ENCODE data around the gene ECE1. TPM values are rescaled to one million over a fixed set of nuclear protein-coding genes. Genes with fewer than 3 reads are reported as not detected.

The ECE1 gene
- total RNA-seq, 1 donor from 2014 or later = 37.2 TPM

- peaks cover 28% of the 10 kb centered on the region for H3K4me1 Mint-ChIP-seq (ENCODE audit: unreplicated experiment)
- DNase-seq (ENCODE audit: extremely low spot score, unreplicated experiment) = no peak
- no peaks in the 10 kb centered on the region for H3K27me3 Mint-ChIP-seq
- no peak overlapping the region for H3K4me3 Mint-ChIP-seq
- no peaks in the 10 kb centered on the region for H3K9me3 Mint-ChIP-seq
- TF ChIP-seq CTCF (conservative IDR thresholded peaks at IDR 0.05) = no peak
- no peaks in the 10 kb centered on the region for H3K36me3 Mint-ChIP-seq
- no peak overlapping the region for H3K27ac Mint-ChIP-seq
These were observed 8.7 kb upstream of the ECE1 start for GRCh38 chr1:21298981-21299391.

- no peak for DNase-seq (ENCODE audit: extremely low spot score, unreplicated experiment)
- Mint-ChIP-seq H3K36me3 (no peaks in the 10 kb centered on the region), H3K27ac (no peak overlapping the region), H3K27me3 (no peaks in the 10 kb centered on the region), H3K4me1 (ENCODE audit: unreplicated experiment) (peaks cover 35% of the 10 kb centered on the region), H3K4me3 (no peak overlapping the region), H3K9me3 (no peaks in the 10 kb centered on the region)
- TF ChIP-seq CTCF (conservative IDR thresholded peaks at IDR 0.05) = no peak
These were observed 7.7 kb upstream of the ECE1 start for GRCh38 chr1:21297975-21298374.

- no peak overlapping the region for H3K27ac Mint-ChIP-seq
- H3K4me1 Mint-ChIP-seq (ENCODE audit: unreplicated experiment) = peaks cover 41% of the 10 kb centered on the region
- no peak for DNase-seq (ENCODE audit: extremely low spot score, unreplicated experiment)
- H3K36me3 Mint-ChIP-seq = no peaks in the 10 kb centered on the region
- TF ChIP-seq CTCF (conservative IDR thresholded peaks at IDR 0.05) = no peak
- no peak overlapping the region for H3K4me3 Mint-ChIP-seq
- H3K27me3 Mint-ChIP-seq = no peaks in the 10 kb centered on the region
- no peaks in the 10 kb centered on the region for H3K9me3 Mint-ChIP-seq
These were observed 6.5 kb upstream of the ECE1 start for GRCh38 chr1:21296509-21297354.

GRCh38 chr1:21295545-21295944 is 5.3 kb upstream of the ECE1 start:
- no peaks in the 10 kb centered on the region for H3K9me3 Mint-ChIP-seq
- DNase-seq (ENCODE audit: extremely low spot score, unreplicated experiment) = no peak
- H3K27me3 Mint-ChIP-seq = no peaks in the 10 kb centered on the region
- TF ChIP-seq CTCF (conservative IDR thresholded peaks at IDR 0.05) = no peak
- H3K27ac Mint-ChIP-seq = no peak overlapping the region
- no peaks in the 10 kb centered on the region for H3K36me3 Mint-ChIP-seq
- peaks cover 47% of the 10 kb centered on the region for H3K4me1 Mint-ChIP-seq (ENCODE audit: unreplicated experiment)
- H3K4me3 Mint-ChIP-seq = no peak overlapping the region

GRCh38 chr1:21295002-21295401 is 4.7 kb upstream of the ECE1 start:
- peak overlapping the region; percentile 45 for H3K4me3 Mint-ChIP-seq
- H3K36me3 Mint-ChIP-seq = no peaks in the 10 kb centered on the region
- no peaks in the 10 kb centered on the region for H3K9me3 Mint-ChIP-seq
- peak overlapping the region; percentile 56 for H3K27ac Mint-ChIP-seq
- H3K4me1 Mint-ChIP-seq (ENCODE audit: unreplicated experiment) = peaks cover 47% of the 10 kb centered on the region
- TF ChIP-seq CTCF (conservative IDR thresholded peaks at IDR 0.05) = no peak
- H3K27me3 Mint-ChIP-seq = no peaks in the 10 kb centered on the region
- DNase-seq (ENCODE audit: extremely low spot score, unreplicated experiment) = no peak

Measured in type B pancreatic cell (in vitro differentiated cells).